ENCODE results near the gene SLITRK2.

DNA sequence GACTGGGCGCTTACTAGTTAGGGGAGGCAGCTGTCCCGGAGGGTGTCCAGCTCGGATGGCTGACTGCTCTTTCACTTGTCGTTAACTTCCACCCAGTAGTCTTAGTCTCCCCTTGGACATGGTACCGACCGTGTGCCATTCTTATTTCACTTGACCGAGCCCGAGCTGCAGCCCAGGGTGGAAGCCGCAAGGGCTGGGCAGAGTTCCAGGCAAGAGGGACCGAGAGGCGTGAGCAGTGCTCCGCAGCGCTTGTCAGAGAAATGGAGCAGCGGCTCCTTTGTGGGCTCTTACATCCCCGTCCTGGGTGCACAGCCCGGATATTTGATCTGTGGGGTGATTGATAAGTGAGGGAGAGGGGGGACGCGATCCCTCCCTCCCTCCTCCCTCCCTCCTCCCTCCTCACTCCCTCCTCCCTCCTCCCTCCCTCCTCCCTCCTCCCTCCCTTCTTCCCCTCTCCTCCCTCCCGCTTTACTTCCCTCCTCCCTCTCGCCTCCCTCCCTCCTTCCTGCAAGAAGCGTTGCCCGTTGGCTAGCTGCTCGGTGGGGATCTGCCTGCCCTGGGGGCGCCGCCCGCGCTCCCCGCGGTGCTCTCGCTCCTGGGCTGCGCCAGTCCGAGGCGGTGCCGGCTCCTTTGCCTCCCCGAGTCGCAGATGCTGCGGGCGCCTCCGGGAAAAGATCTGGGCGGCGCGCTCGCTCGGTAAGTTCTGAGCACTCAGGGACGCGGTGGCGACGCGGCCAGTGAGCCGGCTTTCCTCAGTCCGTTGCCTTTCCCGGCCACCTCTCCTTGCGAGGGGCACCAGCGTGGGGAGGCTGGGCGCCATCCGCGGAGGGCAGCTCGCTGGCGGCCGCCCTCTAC is at the start of gene SLITRK2:
- TF ChIP-seq POLR2A (IDR thresholded peaks at IDR 0.05; ENCODE audit: low read depth, low read length) (no peak), SPI1 (IDR thresholded peaks at IDR 0.05; ENCODE audit: low read depth, low read length) (no peak)
